CD4-positive, alpha-beta T cell treated with Interleukin-10 for 1 hour (primary cell): Measurements from ENCODE around the gene LRRC73.
"Not testable (repeated sequence)": the region's sequence is repeated elsewhere in the genome, so short reads cannot be mapped to it uniquely, and the experiment has no call there.

Source experiments
- DNase-seq: peaks from one replicate; pipeline ENCODE4 v3.0.0-alpha.2; 2020

The LRRC73 gene, protein sequence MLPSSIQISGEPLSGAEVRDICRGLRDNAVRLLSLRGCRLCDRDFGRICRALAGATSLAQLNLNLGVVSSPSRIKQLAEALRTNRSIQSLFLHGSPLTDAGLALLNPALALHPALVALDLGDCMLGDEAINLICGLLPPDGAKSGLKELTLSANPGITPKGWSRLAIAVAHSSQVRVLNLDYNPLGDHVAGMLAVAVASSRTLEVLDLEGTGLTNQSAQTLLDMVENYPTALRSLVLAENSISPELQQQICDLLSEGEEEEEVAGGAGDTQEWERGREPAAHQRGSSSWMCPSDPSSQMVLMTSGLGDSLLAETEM

GRCh38 chr6:43509984-43510826 is at the start of gene LRRC73:
TSS of gene LRRC73 (minus strand) at chr6:43510346. CDS start at chr6:43509785, 561 bp downstream.
- DNase-seq, result peak; percentile 82

GRCh38 chr6:43559328-43559727 is 49.2 kb upstream of the LRRC73 start:
- DNase-seq, result no peak

GRCh38 chr6:43557620-43558019 is 47.5 kb upstream of the LRRC73 start:
- not testable (repeated sequence) for DNase-seq

- no peak for DNase-seq
Observed at GRCh38 chr6:43547222-43547621, 37.1 kb upstream of the LRRC73 start.

- peak; percentile 14 for DNase-seq
Observed at GRCh38 chr6:43544461-43544860, 34.3 kb upstream of the LRRC73 start.

- DNase-seq, result no peak
Observed at GRCh38 chr6:43541774-43542471, 31.8 kb upstream of the LRRC73 start.

DNA sequence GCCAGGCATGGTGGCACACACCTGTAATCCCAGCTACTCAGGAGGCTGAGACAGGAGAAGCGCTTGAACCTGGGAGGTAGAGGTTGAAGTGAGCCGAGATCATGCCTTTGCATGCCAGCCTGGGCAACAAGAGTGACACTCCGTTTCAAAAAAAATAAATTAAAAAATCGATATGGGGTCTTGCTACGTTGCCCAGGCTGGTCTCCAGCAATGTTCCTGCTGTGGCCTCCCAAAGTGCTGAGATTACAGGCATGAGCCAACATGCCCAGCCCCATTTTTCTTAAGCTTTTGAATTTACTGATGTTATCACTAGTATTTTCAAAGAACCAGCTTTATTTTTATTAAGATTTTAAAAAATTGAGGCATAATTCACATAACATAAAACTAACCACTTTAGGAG is 30.4 kb upstream of the LRRC73 start:
- DNase-seq, result no peak

GRCh38 chr6:43539409-43539808 is 29.3 kb upstream of the LRRC73 start:
- DNase-seq, result not testable (repeated sequence)

DNA sequence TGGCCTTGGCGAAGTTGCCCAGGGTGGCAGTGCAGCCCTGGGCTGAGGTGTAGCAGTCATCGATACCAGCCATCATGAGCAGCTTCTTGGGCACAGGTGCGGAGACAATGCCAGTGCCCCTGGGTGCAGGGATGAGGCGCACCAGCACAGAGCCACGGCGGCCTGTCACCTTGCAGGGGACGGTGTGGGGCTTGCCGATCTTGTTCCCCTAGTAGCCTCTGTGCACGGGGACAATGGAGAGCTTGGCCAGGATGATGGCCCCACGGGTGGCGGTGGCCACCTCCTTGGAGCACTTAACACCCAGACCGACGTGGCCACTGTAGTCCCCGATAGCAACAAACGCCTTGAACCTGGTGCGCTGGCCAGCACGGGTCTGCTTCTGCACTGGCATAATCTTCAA is 28.8 kb upstream of the LRRC73 start:
- DNase-seq, result not testable (repeated sequence)

DNA sequence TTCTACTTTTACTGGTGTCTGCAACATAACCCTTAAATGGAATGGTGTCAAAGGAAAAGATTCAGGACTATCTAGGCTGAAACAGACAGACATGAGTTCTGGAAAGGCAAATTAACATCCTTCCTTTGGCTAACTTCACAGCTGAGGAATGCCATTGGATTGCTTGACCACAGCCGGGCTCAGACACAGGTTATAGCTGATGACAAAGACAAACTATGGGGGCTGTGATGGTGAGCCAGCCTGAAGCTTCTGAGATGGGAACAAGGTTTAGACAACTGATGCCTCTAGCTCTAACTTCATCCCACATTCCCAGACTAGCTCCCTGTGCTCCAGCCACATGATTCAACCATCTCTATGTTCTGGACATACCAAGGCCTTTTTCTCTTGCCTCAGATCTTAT is 22.1 kb upstream of the LRRC73 start:
- DNase-seq, result no peak

DNA sequence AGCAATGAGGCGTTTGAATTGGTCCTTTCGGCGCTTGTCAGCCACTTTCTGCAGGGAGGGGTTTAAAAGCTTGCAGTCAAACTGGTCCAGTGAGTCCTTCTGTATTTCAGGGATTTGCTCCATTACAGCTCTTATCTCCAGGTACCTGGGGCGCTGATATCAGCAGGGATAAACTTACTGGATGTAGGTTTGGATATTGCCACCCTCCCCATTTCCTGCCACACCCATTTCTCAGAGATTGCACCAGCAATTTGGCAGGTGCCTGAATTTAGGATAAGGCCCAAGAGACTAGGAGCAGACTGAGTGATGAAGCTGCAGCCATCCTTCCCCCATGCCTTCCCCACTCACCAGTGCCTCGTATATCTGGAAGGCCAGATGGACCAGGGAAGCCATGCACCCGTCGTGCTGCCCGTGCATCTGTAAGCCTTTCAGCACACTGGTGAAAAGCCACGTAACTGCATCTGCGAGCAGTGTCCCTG is 14.4 kb upstream of the LRRC73 start:
- no peak for DNase-seq

DNA sequence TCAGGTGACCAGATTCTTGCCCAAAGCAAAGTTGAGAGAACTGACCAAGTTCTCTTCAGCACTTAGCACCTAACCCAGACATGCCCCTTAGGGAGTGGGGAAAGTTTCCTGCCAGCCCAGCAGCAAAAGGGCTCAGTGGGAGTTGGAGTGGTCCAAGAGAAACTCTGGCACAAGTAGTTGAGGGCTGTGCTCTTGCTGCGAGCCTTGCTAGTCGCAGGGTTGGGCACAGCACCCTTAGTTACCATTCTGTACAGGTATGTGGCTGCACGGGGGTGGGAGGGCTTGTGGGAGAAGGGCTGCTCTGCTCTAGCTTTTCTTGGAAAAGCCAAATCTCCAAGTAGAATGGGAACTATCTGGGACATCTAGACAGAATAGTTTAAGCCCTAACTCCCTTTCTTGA is 13.1 kb upstream of the LRRC73 start:
- DNase-seq, result no peak

- no peak for DNase-seq
Observed at GRCh38 chr6:43522547-43523261, 12.6 kb upstream of the LRRC73 start.

- DNase-seq, result no peak
Observed at GRCh38 chr6:43521836-43522235, 11.7 kb upstream of the LRRC73 start.

DNA sequence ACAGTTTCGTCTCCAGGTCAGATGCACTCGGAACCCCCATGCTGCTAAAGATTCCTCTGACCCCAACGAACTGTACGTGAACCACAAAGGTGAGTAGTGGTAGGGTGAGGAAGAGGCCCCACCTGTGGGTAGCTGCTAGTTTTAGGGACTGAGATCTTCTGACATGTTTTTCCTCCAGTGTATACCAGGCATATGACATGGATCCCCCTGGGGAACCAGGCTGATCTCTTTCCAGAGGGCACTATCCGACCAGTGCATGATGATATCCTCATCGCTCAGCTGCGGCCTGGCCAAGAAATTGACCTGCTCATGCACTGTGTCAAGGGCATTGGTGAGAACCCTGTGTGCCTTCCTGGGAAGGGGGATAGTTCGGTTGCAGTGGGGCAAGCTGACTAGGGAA is 10.0 kb upstream of the LRRC73 start:
- no peak for DNase-seq

DNA sequence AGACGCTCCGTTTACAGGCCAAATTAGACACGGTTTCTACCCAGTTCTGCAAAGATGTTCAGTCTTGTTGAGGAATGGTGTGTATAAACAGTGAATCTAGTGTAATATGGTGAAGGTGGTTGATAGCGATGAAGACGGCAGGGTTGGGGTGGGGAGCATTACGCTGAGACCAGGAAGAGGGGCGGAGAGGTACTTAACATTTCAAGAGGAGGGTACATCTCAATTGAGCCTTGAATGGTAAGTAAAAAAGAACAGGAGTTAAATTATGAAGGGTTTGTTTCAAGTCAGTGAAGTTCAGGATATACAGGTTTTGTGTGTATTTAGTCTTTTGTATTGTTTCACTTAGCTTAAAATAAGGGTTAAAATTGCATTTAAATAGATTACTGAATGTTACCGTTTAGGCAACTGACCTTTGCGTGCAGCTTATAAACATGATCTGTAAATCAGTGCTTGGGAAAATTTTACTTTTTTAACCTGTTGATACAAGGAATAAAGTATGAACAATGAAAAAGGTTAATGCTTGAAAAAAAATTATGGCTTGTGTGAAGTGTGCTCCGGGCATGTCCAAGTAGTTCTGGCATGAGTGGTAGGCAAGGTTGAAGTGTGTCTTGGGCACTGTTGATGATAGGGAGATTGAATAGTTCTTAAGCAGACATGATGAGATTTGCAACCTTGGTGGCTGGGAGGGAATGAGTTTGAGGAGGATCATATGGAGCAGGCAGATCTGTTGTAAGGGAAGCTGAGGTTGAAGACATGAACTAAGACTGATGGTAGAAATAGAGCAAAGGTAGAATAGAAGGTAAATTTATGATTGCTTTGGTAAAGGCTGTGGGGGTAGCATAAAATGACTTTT is 7.6 kb upstream of the LRRC73 start:
- peak; percentile 6 for DNase-seq

- DNase-seq, result peak; percentile 96
Observed at GRCh38 chr6:43516697-43517504, 6.8 kb upstream of the LRRC73 start, which contains the start of the genes POLR1C and YIPF3. TSS of gene POLR1C (plus strand) at chr6:43517089. CDS start at chr6:43517110, 21 bp downstream. TSS of gene YIPF3 (minus strand) at chr6:43516926. CDS start at chr6:43516807, 119 bp downstream.

DNA sequence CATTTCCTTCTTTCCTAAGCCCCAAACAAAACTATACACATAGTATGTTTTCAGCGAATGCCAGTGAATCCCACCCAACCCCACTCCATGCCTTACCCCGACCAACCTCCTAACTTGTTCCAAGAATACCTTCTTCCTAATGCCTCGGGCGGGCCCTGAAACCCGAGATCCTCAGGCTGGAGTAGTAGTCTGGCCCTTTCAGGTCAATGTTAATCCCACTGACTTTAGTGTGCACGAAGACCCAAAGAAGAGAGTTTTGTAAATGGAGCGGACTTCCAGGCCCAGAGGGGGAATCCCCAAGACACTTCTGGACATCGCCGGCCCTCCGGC is 6.2 kb upstream of the LRRC73 start:
- DNase-seq, result no peak

GRCh38 chr6:43515808-43516207 is 5.7 kb upstream of the LRRC73 start:
- no peak for DNase-seq

DNA sequence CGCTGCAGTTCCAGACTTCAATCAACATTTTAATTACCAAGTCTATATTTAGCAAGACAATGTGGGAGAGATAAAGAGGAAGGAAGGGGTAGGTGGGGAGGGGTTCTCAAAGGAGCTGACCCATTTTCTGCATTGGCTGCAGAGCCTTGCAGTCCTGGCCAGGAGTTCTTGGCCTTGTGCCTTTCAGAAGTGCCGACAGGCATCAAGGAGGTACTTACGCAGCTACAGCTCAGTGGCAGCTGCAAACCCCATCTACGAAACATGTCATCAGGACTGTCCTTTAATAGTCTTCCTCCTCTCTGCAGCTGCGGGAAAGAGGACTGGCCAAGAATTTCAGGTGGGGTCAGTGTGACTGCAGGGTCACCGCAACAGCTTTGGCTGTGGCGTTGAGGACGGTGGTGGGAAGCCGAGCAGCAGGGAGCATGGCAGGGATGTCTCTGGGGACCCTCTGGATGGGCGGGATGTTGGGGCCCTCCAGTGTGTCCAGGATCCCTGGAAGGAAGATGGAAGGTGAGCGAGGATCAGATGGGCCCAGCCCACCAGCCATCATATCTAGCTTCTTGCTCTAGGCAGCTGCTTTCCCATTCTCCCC is 1.8 kb upstream of the LRRC73 start:
- no peak for DNase-seq

GRCh38 chr6:43510827-43511163 is 649 bp upstream of the LRRC73 start:
- DNase-seq, result no peak
